SK-N-MC (cell line): ENCODE measurements around the gene GDE1.
"Not testable (repeated sequence)": the region's sequence is repeated elsewhere in the genome, so short reads cannot be mapped to it uniquely, and the experiment has no call there.

Experiments used
- DNase-seq: peaks from one replicate; pipeline ENCODE4 v3.0.0-alpha.2; 2011; ENCODE audit warnings: low read depth, low spot score
- H3K27ac ChIP-seq: fragments of 200-600 bp; sonication (generic); 2 replicates; pipeline ENCODE4 v1.5.1; 2016; ENCODE audit warnings: mixed run types
- H3K36me3 ChIP-seq: fragments of 200-600 bp; sonication (generic); 2 replicates; pipeline ENCODE4 v1.6.1; 2017; ENCODE audit warnings: antibody characterized with exemption, low read length, mixed read lengths; ENCODE audit not compliant: insufficient read depth
- H3K4me3 ChIP-seq: fragments of 200-600 bp; sonication (generic); 2 replicates; pipeline ENCODE4 v1.5.1; 2016
- H3K9ac ChIP-seq: fragments of 200-600 bp; sonication (generic); 2 replicates; pipeline ENCODE4 v1.8.0; 2017; ENCODE audit warnings: mixed run types, mixed read lengths; ENCODE audit not compliant: insufficient read length
- H3K9me3 ChIP-seq: fragments of 200-600 bp; sonication (generic); 2 replicates; pipeline ENCODE4 v1.6.1; 2017; ENCODE audit warnings: low read depth, mild to moderate bottlenecking, antibody characterized with exemption, low read length, moderate library complexity, mixed read lengths
- EZH2 ChIP-seq: fragments of 200-600 bp; sonication (generic); IDR thresholded peaks from one replicate; pipeline ENCODE4 v1.6.1; 2017; ENCODE audit warnings: antibody characterized with exemption
- FOXP2 ChIP-seq: optimal IDR thresholded peaks from 2 replicates; pipeline ENCODE3; 2011; ENCODE audit warnings: mild to moderate bottlenecking, moderate library complexity; ENCODE audit not compliant: insufficient read depth; ENCODE audit errors: extremely low read length, control extremely low read depth
- POLR2AphosphoS5 ChIP-seq: IDR thresholded peaks from 2 replicates; pipeline ENCODE4 v1.6.1; 2012; ENCODE audit warnings: mild to moderate bottlenecking, low read depth, low read length, borderline replicate concordance

GDE1 gene

GRCh38 chr16:19555186-19555937, 33.5 kb upstream of the GDE1 start, which contains the start of gene VPS35L:
VPS35L (plus strand) TSS chr16:19555703; CDS start chr16:19555730, 27 bp downstream.
- TF ChIP-seq FOXP2 (no peak), POLR2AphosphoS5 (peak; percentile 69; the same call in 1 of the 2 replicates)
- Histone ChIP-seq H3K36me3 (peaks cover 14% of the 10 kb centered on the region; the same call in 1 of the 2 replicates), H3K27ac (no peak within 1 kb of the TSS), H3K4me3 (peak within 1 kb of the TSS; percentile 81), H3K9me3 (no peaks in the 10 kb centered on the region), H3K9ac (peak within 1 kb of the TSS; percentile 63)
- peak; percentile 53 for DNase-seq

DNA sequence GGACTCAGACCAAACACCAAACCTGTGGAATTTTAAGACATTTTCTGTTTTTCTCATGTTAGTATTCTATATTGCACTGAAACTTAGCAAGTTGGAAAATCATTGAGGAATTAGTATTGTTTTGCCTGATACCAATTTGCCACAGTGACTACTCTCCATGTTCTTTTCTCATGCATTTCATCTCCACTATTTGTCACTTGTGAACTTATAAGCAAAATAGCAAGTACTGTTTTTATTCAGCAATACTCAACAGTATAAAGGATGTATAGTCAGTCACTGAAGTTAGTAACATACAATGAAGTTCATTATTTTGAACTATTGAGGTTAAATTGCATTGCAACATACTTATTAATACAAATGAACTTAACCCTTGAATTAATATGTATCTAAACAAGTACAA, 27.8 kb upstream of the GDE1 start:
- no peak for DNase-seq
- H3K36me3 ChIP-seq: peaks cover 47% of the 10 kb centered on the region
- TF ChIP-seq POLR2AphosphoS5 (no peak), FOXP2 (no peak), EZH2 (no peak)

GRCh38 chr16:19548144-19548543, 26.2 kb upstream of the GDE1 start:
- Histone ChIP-seq H3K36me3 (peaks cover 60% of the 10 kb centered on the region), H3K4me3 (no peak overlapping the region), H3K27ac (no peak overlapping the region), H3K9ac (no peak overlapping the region), H3K9me3 (no peaks in the 10 kb centered on the region)
- no peak for DNase-seq
- TF ChIP-seq EZH2 (no peak), FOXP2 (no peak), POLR2AphosphoS5 (no peak)

More for the DNA sequence above, 27.8 kb upstream of the GDE1 start:
- Histone ChIP-seq H3K9me3 (no peaks in the 10 kb centered on the region), H3K4me3 (no peak overlapping the region), H3K9ac (no peak overlapping the region), H3K27ac (no peak overlapping the region)

GRCh38 chr16:19543278-19543996, 21.5 kb upstream of the GDE1 start:
- not testable (repeated sequence) for H3K27ac ChIP-seq, H3K9me3 ChIP-seq, DNase-seq, H3K9ac ChIP-seq, H3K4me3 ChIP-seq
- H3K36me3 ChIP-seq: peaks cover 67% of the 10 kb centered on the region

- no peak overlapping the region for H3K27ac ChIP-seq
- TF ChIP-seq FOXP2: no peak
- no peak for TF ChIP-seq EZH2
- no peak for TF ChIP-seq POLR2AphosphoS5
- H3K36me3 ChIP-seq: peaks cover 65% of the 10 kb centered on the region
- H3K9me3 ChIP-seq: no peaks in the 10 kb centered on the region
- H3K9ac ChIP-seq: no peak overlapping the region
- DNase-seq: no peak
- no peak overlapping the region for H3K4me3 ChIP-seq
Observed at GRCh38 chr16:19542138-19542821, 20.4 kb upstream of the GDE1 start.

- no peak overlapping the region for H3K9ac ChIP-seq
- H3K9me3 ChIP-seq: no peaks in the 10 kb centered on the region
- no peak overlapping the region for H3K27ac ChIP-seq
- H3K4me3 ChIP-seq: no peak overlapping the region
- peaks cover 73% of the 10 kb centered on the region for H3K36me3 ChIP-seq
- DNase-seq: no peak
- no peak for TF ChIP-seq POLR2AphosphoS5
- no peak for TF ChIP-seq FOXP2
- no peak for TF ChIP-seq EZH2
Observed at GRCh38 chr16:19540241-19540970, 18.5 kb upstream of the GDE1 start.

GRCh38 chr16:19532601-19533000, 10.7 kb upstream of the GDE1 start:
- TF ChIP-seq POLR2AphosphoS5 (no peak), EZH2 (no peak), FOXP2 (no peak)
- Histone ChIP-seq H3K9me3 (no peaks in the 10 kb centered on the region), H3K36me3 (peaks cover 80% of the 10 kb centered on the region), H3K27ac (no peak overlapping the region), H3K4me3 (no peak overlapping the region), H3K9ac (no peak overlapping the region)
- no peak for DNase-seq

DNA sequence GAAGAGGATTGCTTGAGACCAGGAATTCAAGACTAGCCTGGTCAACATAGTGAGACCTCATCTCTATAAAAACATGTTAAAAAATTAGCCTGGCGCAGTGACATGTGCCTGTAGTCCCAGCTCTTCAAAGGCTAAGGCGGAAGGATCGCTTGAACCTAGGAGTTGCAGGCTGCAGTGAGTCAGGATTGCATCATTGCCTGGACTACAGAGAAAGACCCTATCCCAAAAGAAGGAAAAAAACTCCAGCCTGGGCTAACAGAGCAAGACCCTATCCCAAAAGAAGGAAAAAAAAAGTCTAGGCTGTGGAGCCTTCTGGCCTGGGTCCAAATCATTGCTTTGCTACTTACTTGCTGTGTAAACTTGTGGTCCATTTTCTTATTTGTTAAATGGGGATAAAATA, 6.8 kb upstream of the GDE1 start:
- Histone ChIP-seq H3K4me3 (no peak overlapping the region), H3K27ac (no peak overlapping the region), H3K36me3 (peaks cover 47% of the 10 kb centered on the region), H3K9me3 (no peaks in the 10 kb centered on the region), H3K9ac (no peak overlapping the region)
- TF ChIP-seq FOXP2 (no peak), POLR2AphosphoS5 (no peak), EZH2 (no peak)
- no peak for DNase-seq
